CD14-positive monocyte (primary cell): ENCODE data around the gene TAF1L. TPM values are rescaled to one million over a fixed set of nuclear protein-coding genes. Genes with fewer than 3 reads are reported as not detected.

Source experiments
- DNase-seq, 3 donors: peaks; one replicate each; pipeline ENCODE4 v3.0.0-alpha.2; 2011 to 2022
- H2AFZ ChIP-seq: 2 replicates; pipeline ENCODE4 v1.6.0; 2012; ENCODE audit warnings: mild to moderate bottlenecking, low read depth, low read length, inconsistent platforms; ENCODE audit not compliant: insufficient read depth, poor library complexity, severe bottlenecking
- H3K27ac ChIP-seq, 2 donors: 1 replicate in 1 of 2; 2 replicates in 1 of 2; pipeline ENCODE4 v1.5.1; 2012 to 2013; ENCODE audit warnings: low read length in 2 of 2, control low read depth in 1 of 2, inconsistent platforms in 1 of 2, low read depth in 1 of 2, mild to moderate bottlenecking in 1 of 2
- H3K27me3 ChIP-seq, 2 donors: one replicate each; pipeline versions ENCODE4 v1.6.0 to v1.6.1; 2011 to 2013; ENCODE audit warnings: low read length in 2 of 2; ENCODE audit not compliant: control insufficient read depth in 2 of 2, insufficient read depth in 2 of 2
- H3K36me3 ChIP-seq, 2 donors: replicated peaks in 1 of 2; 1 replicate in 1 of 2; 2 replicates in 1 of 2; pipeline versions ENCODE4 v1.5.1 to v1.6.1; 2012 to 2013; ENCODE audit warnings: low read length in 2 of 2, control low read depth in 1 of 2, inconsistent platforms in 1 of 2, mild to moderate bottlenecking in 1 of 2; ENCODE audit not compliant: insufficient read depth in 2 of 2, control insufficient read depth in 1 of 2
- H3K4me1 ChIP-seq, 2 donors: 1 replicate in 1 of 2; 2 replicates in 1 of 2; pipeline versions ENCODE4 v1.5.1 to v1.6.1; 2012 to 2013; ENCODE audit warnings: low read length in 2 of 2, control low read depth in 1 of 2, inconsistent platforms in 1 of 2, mild to moderate bottlenecking in 1 of 2, moderate library complexity in 1 of 2; ENCODE audit not compliant: insufficient read depth in 2 of 2, control insufficient read depth in 1 of 2
- H3K4me2 ChIP-seq: replicated peaks from 2 replicates; pipeline ENCODE3; 2012; ENCODE audit warnings: low read length, moderate library complexity, mild to moderate bottlenecking; ENCODE audit not compliant: poor library complexity, severe bottlenecking; ENCODE audit errors: extremely low read depth
- H3K4me3 ChIP-seq, 3 experiments: fragments of 200-600 bp in 1 of 3; sonication (generic) in 1 of 3; replicated peaks in 1 of 3; 1 replicate in 2 of 3; 2 replicates in 1 of 3; pipeline ENCODE4 v1.5.1; 2011 to 2013; ENCODE audit warnings: low read length in 3 of 3, mild to moderate bottlenecking in 3 of 3, control low read depth in 2 of 3, low read depth in 2 of 3, inconsistent platforms in 1 of 3, moderate library complexity in 1 of 3
- H3K79me2 ChIP-seq: 2 replicates; pipeline ENCODE4 v1.6.0; 2012; ENCODE audit warnings: mild to moderate bottlenecking, control low read depth, inconsistent platforms, low read length, moderate library complexity; ENCODE audit not compliant: insufficient read depth
- H3K9ac ChIP-seq: 2 replicates; pipeline ENCODE4 v1.6.0; 2017; ENCODE audit warnings: low read length, mild to moderate bottlenecking; ENCODE audit not compliant: insufficient read depth, poor library complexity, severe bottlenecking
- H3K9me3 ChIP-seq, 2 donors: replicated peaks in 1 of 2; 1 replicate in 1 of 2; 2 replicates in 1 of 2; pipeline versions ENCODE4 v1.5.1 to v1.6.1; 2012 to 2013; ENCODE audit warnings: low read length in 2 of 2, control low read depth in 1 of 2; ENCODE audit not compliant: control insufficient read depth in 1 of 2, insufficient read depth in 1 of 2
- H4K20me1 ChIP-seq: 2 replicates; pipeline ENCODE4 v1.6.0; 2012; ENCODE audit warnings: mild to moderate bottlenecking, low read length, control low read depth, moderate library complexity; ENCODE audit not compliant: insufficient read depth
- H3K27ac Mint-ChIP-seq, 7 donors: one replicate each; pipeline ENCODE4 v1.8.0; 2020; ENCODE audit warnings: mild to moderate bottlenecking in 7 of 7, mixed read lengths in 7 of 7, moderate library complexity in 6 of 7, inconsistent platforms in 2 of 7
- H3K27me3 Mint-ChIP-seq, 3 donors: one replicate each; pipeline ENCODE4 v1.8.0; 2021 to 2022; ENCODE audit warnings: low read depth in 3 of 3, mild to moderate bottlenecking in 3 of 3, mixed read lengths in 3 of 3, moderate library complexity in 3 of 3, inconsistent platforms in 1 of 3
- H3K36me3 Mint-ChIP-seq, 2 donors: one replicate each; pipeline ENCODE4 v1.8.0; 2020; ENCODE audit warnings: mixed read lengths in 2 of 2, inconsistent platforms in 1 of 2, mild to moderate bottlenecking in 1 of 2
- H3K4me1 Mint-ChIP-seq: one replicate; pipeline ENCODE4 v1.8.0; 2020; ENCODE audit warnings: mild to moderate bottlenecking, mixed read lengths
- H3K4me3 Mint-ChIP-seq, 2 donors: one replicate each; pipeline ENCODE4 v1.8.0; 2020; ENCODE audit warnings: mild to moderate bottlenecking in 2 of 2, mixed read lengths in 2 of 2, moderate library complexity in 1 of 2
- H3K9me3 Mint-ChIP-seq, 7 donors: one replicate each; pipeline ENCODE4 v1.8.0; 2020 to 2022; ENCODE audit warnings: mixed read lengths in 7 of 7, mild to moderate bottlenecking in 6 of 7, moderate library complexity in 6 of 7, inconsistent platforms in 2 of 7
- CTCF ChIP-seq: fragments of 200-600 bp; IDR thresholded peaks from one replicate; pipeline ENCODE4 v1.8.0; 2022; ENCODE audit warnings: antibody characterized with exemption, mild to moderate bottlenecking
- WGBS: methylation state at CpG from one replicate; pipeline ENCODE4 v1.1.5; 2013; ENCODE audit warnings: missing lambda C conversion rate; ENCODE audit not compliant: insufficient coverage; 5-methylcytosine and 5-hydroxymethylcytosine counted together
- intact Hi-C, 2 donors: fragments of 100-400 bp; cut with micrococcal nuclease; formaldehyde crosslinking; loops; one replicate each; pipeline versions ENCODE4 v1.15.0 to v1.15.1; 2023
- polyA plus RNA-seq, 3 donors: library from polyadenylated mRNA; depleted of rRNA in 1 of 3; unstranded in 2 of 3; stranded (reverse) in 1 of 3; fragments of 300-500 nt in 2 of 3; fragments of >200 nt in 1 of 3; fragmentation: Illumina TruSeq in 2 of 3; gene quantifications; 1 replicate in 2 of 3; 2 replicates in 1 of 3; pipeline ENCODE4 v1.2.3, GENCODE V29; 2012 to 2021

TAF1L gene
- polyA plus RNA-seq, 3 donors, result 0.01 TPM; not detected in 2

- Histone ChIP-seq H3K79me2 (no peaks in the 10 kb centered on the region), H3K4me3 (no peak overlapping the region), H2AFZ (no peak overlapping the region), H3K36me3 (no peaks in the 10 kb centered on the region), H4K20me1 (no peaks in the 10 kb centered on the region), H3K4me2 (no peak overlapping the region), H3K9ac (no peak overlapping the region), H3K27ac (no peak overlapping the region), H3K9me3 (no peaks in the 10 kb centered on the region), H3K4me1 (no peaks in the 10 kb centered on the region), H3K27me3 (no peaks in the 10 kb centered on the region)
- no peak for TF ChIP-seq CTCF
- WGBS, result 92% methylated on average over 2 of the region's 2 CpGs
- Mint-ChIP-seq H3K27ac (no peak overlapping the region), H3K36me3 (no peaks in the 10 kb centered on the region), H3K4me3 (no peak overlapping the region), H3K9me3 (no peaks in the 10 kb centered on the region), H3K4me1 (no peaks in the 10 kb centered on the region), H3K27me3 (peaks cover 0 to 9% (median 5%) of the 10 kb centered on the region in 3 donors)
- no peak for DNase-seq
- intact Hi-C loops, result no loop called here
These were observed 10.1 kb downstream of the TAF1L start for GRCh38 chr9:32625320-32625719.

- Histone ChIP-seq H3K27ac (no peak overlapping the region), H3K4me1 (no peaks in the 10 kb centered on the region), H3K27me3 (no peaks in the 10 kb centered on the region), H2AFZ (no peak overlapping the region), H3K9me3 (no peaks in the 10 kb centered on the region), H3K9ac (no peak overlapping the region), H3K79me2 (no peaks in the 10 kb centered on the region), H3K4me3 (no peak overlapping the region), H3K36me3 (no peaks in the 10 kb centered on the region), H4K20me1 (no peaks in the 10 kb centered on the region), H3K4me2 (no peak overlapping the region)
- no peak for DNase-seq
- no peaks in the 10 kb centered on the region for H3K4me1 Mint-ChIP-seq
- H3K36me3 Mint-ChIP-seq, result no peaks in the 10 kb centered on the region
- intact Hi-C loops, result no loop called here
- no peaks in the 10 kb centered on the region for H3K9me3 Mint-ChIP-seq
- WGBS, result no CpG with 5 or more reads among the region's 1 CpG
- no peak overlapping the region for H3K27ac Mint-ChIP-seq
- no peak overlapping the region for H3K4me3 Mint-ChIP-seq
- H3K27me3 Mint-ChIP-seq, result peaks cover 2 to 11% (median 3%) of the 10 kb centered on the region in 3 donors
- TF ChIP-seq CTCF, result no peak
These were observed 12.5 kb downstream of the TAF1L start for GRCh38 chr9:32622948-32623347.
